GM12878 (cell line): ENCODE results near the gene SORL1. TPM values are rescaled to one million over a fixed set of nuclear protein-coding genes. Genes with fewer than 3 reads are reported as not detected.

Experiments used
- ATAC-seq: fragments of 200-7000 bp; cut with Tn5 transposase; 3 replicates; pipeline ENCODE4 v1.9.1; 2020; ENCODE audit warnings: mild to moderate bottlenecking, moderate library complexity
- BruUV-seq: library from RNA; stranded (reverse); fragments of 400-500 nt; replicated peaks from 2 replicates; lab custom pipeline; 2021; lab: Mats Ljungman, UMichigan
- CTCF ChIA-PET: fragments of 300-600 bp; sonication (Branson Sonifier 250); formaldehyde crosslinking; extraction: SDS; loops from one replicate; lab custom pipeline; 2021; ENCODE audit warnings: inconsistent platforms; lab: Yijun Ruan, JAX
- POLR2A ChIA-PET: fragments of 350-600 bp; formaldehyde crosslinking; extraction: SDS; loops from one replicate; lab custom pipeline; 2021; ENCODE audit warnings: inconsistent platforms; lab: Charles Lee
- RAD21 ChIA-PET: fragments of 300-600 bp; sonication (Branson Sonifier 250); formaldehyde crosslinking; loops from one replicate; lab custom pipeline; 2023; ENCODE audit warnings: antibody characterized with exemption; ENCODE audit not compliant: unreplicated experiment; lab: Charles Lee
- SMC1A ChIA-PET: fragments of 300-600 bp; sonication (Branson Sonifier 250); formaldehyde crosslinking; loops from one replicate; lab custom pipeline; 2023; ENCODE audit not compliant: unreplicated experiment, uncharacterized antibody; lab: Charles Lee
- DNase-seq: peaks from one replicate; pipeline ENCODE4 v3.0.0-alpha.2; 2011; ENCODE audit warnings: low read depth, low spot score
- FAIRE-seq: peaks from 3 replicates; lab custom pipeline; 2011; peaks lifted over from hg19 to GRCh38; lab: Jason Lieb, UNC
- H2AFZ ChIP-seq: 2 replicates; pipeline ENCODE4 v1.6.0; 2011; ENCODE audit warnings: low read depth, low read length, control low read depth; ENCODE audit not compliant: control insufficient read depth
- H3K27ac ChIP-seq: 2 replicates; pipeline ENCODE4 v1.5.1; 2011; ENCODE audit warnings: control low read depth; ENCODE audit not compliant: control insufficient read depth, insufficient read depth
- H3K27me3 ChIP-seq, 2 experiments: replicated peaks in 1 of 2; 2 replicates each; pipeline versions ENCODE4 v1.6.0 to v1.6.1; 2011; ENCODE audit warnings: low read length in 1 of 2; ENCODE audit not compliant: control insufficient read depth in 2 of 2, insufficient read depth in 2 of 2
- H3K36me3 ChIP-seq, 2 experiments: 2 replicates each; pipeline ENCODE4 v1.5.1; 2011; ENCODE audit warnings: low read length in 1 of 2; ENCODE audit not compliant: control insufficient read depth in 2 of 2, insufficient read depth in 2 of 2
- H3K4me1 ChIP-seq: 2 replicates; pipeline ENCODE4 v1.6.1; 2011; ENCODE audit warnings: mild to moderate bottlenecking, low read length, moderate library complexity, mixed read lengths; ENCODE audit not compliant: control insufficient read depth, insufficient read depth
- H3K4me2 ChIP-seq: 2 replicates; pipeline ENCODE4 v1.6.0; 2011; ENCODE audit warnings: control low read depth; ENCODE audit not compliant: control insufficient read depth, insufficient read depth
- H3K4me3 ChIP-seq: fragments of 200-600 bp; sonication (generic); 2 replicates; pipeline ENCODE4 v1.5.1; 2016
- H3K79me2 ChIP-seq: 2 replicates; pipeline ENCODE4 v1.6.0; 2011; ENCODE audit warnings: low read length; ENCODE audit not compliant: control insufficient read depth, insufficient read depth
- H3K9ac ChIP-seq: 2 replicates; pipeline ENCODE4 v1.8.0; 2011; ENCODE audit warnings: low read length, control low read depth, mixed read lengths; ENCODE audit not compliant: control insufficient read depth, insufficient read depth
- H3K9me3 ChIP-seq: replicated peaks from 3 replicates; pipeline ENCODE4 v1.5.1; 2011; ENCODE audit warnings: mild to moderate bottlenecking, low read length; ENCODE audit not compliant: control insufficient read depth, insufficient read depth
- H4K20me1 ChIP-seq: 2 replicates; pipeline ENCODE4 v1.6.0; 2011; ENCODE audit not compliant: control insufficient read depth, insufficient read depth
- BMI1 ChIP-seq: fragments of 450-650 bp; IDR thresholded peaks from 2 replicates; pipeline ENCODE4 v1.6.1; 2016; ENCODE audit warnings: mild to moderate bottlenecking, moderate library complexity, borderline replicate concordance
- FOXM1 ChIP-seq: IDR thresholded peaks from 2 replicates; pipeline ENCODE4 v1.6.1; 2012; ENCODE audit warnings: low read depth, mild to moderate bottlenecking, inconsistent platforms, low read length, moderate library complexity
- POLR2A ChIP-seq: IDR thresholded peaks from 2 replicates; pipeline ENCODE4 v1.6.1; 2011; ENCODE audit warnings: low read depth, mild to moderate bottlenecking, low read length
- RUNX3 ChIP-seq: IDR thresholded peaks from 2 replicates; pipeline ENCODE4 v1.6.1; 2012; ENCODE audit warnings: low read length, inconsistent platforms
- SMC3 ChIP-seq: IDR thresholded peaks from 2 replicates; pipeline ENCODE4 v1.6.1; 2011; ENCODE audit warnings: low read length, improper control_type of control experiment, borderline replicate concordance
- SRF ChIP-seq, 2 experiments: IDR thresholded peaks; 2 replicates each; pipeline ENCODE4 v1.6.1; 2011; ENCODE audit warnings: low read depth in 2 of 2, low read length in 2 of 2, mild to moderate bottlenecking in 1 of 2, moderate library complexity in 1 of 2
- ZNF622 ChIP-seq: fragments of 450-650 bp; IDR thresholded peaks from 2 replicates; pipeline ENCODE4 v1.6.1; 2017; ENCODE audit warnings: mild to moderate bottlenecking, inconsistent platforms
- WGBS: methylation state at CpG from one replicate; pipeline ENCODE4 v1.1.6; 2016; ENCODE audit warnings: low lambda C conversion rate; ENCODE audit not compliant: insufficient replicate concordance, insufficient coverage; ENCODE audit errors: missing lambda C conversion rate; 5-methylcytosine and 5-hydroxymethylcytosine counted together
- in situ Hi-C: fragments of 300-500 bp; cut with MboI; formaldehyde crosslinking; loops from 9 replicates; pipeline ENCODE4 v1.14.3; 2018; ENCODE audit warnings: mixed read lengths
- intact Hi-C: fragments of 100-400 bp; cut with micrococcal nuclease; formaldehyde crosslinking; loops from one replicate; pipeline ENCODE4 v1.14.2; 2022; ENCODE audit not compliant: unreplicated experiment
- polyA plus RNA-seq, 11 experiments: library from polyadenylated mRNA; depleted of rRNA in 4 of 11; unstranded in 6 of 11; stranded (reverse) in 5 of 11; fragments of >200 nt; fragmentation: Nextera tagmentation in 4 of 11; fragmentation: Illumina TruSeq in 1 of 11; extraction: Ambion mirVana in 4 of 11; extraction: Trizol in 1 of 11; gene quantifications; 1 replicate in 1 of 11; 2 replicates in 10 of 11; pipeline versions ENCODE4 v1.2.1 to v1.2.3, GENCODE V29; 2011 to 2016; ENCODE audit warnings: inconsistent platforms in 2 of 11, missing spikeins in 2 of 11, low read depth in 1 of 11
- total RNA-seq, 4 experiments: library from RNA; depleted of rRNA in 3 of 4; stranded (reverse); fragments of >200 nt in 3 of 4; fragmentation: Illumina TruSeq in 1 of 4; extraction: Trizol in 1 of 4; gene quantifications; 2 replicates each; pipeline versions ENCODE4 v1.2.1 to v1.2.3, GENCODE V29; 2013 to 2021

Gene SORL1
- total and polyA plus RNA-seq, 10 of the 15 experiments (the other 5 are each of a cell fraction or from before 2014, with no cell fraction given), result 20.2 to 107 (median 59.9) TPM

DNA sequence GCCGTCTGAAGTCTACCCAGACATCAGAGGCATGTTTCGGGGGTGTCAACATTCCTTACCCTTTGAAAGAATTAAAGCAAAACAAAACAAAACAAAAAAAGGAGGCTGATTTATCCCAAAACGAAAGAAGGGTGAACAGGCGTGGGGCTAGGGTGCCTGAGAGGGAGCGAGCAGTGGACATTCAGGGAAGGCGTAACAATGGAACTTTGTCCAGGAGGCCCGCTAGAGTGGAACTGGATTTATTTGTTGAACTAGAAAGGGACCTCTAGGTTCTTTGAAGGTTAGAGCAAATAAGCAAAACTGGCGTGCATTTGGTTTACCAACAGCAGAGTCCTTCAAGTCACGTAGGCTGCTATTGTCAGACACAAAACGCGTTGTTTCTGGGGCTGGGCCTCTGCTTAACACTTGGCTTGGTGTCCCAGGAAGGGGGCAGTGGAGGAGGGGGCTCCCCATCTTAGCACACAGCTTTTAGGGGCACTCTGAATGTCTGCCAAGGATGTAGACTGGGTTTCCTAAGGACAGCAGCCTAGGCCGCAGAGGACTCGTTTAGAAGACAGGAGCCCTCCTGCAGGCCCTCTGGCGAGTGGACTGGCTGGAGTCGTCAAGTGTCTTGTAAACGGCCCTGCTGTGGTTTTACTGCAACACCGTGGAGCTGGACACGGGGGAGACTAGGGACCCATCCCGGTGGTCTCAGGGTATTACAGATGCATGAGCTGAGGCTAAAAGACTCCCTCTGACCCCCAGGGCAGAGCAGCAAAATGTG is 204.4 kb downstream of the SORL1 start:
- no peaks in the 10 kb centered on the region for H3K79me2 ChIP-seq
- CTCF ChIA-PET, result interaction anchor here (0.8 to 6.3 kb wide), 7 partner anchors 10 to 547 kb away, joined by 3 to 46 read pairs (median 5); no protein-coding TSS in a partner anchor
- H3K27me3 ChIP-seq, result no peaks in the 10 kb centered on the region
- no peaks in the 10 kb centered on the region for H3K9me3 ChIP-seq
- TF ChIP-seq RUNX3 (no peak), FOXM1 (peak; percentile 11; the same call in 1 of the 2 replicates), ZNF622 (no peak), POLR2A (no peak), SRF (IDR thresholded peaks at IDR 0.05; ENCODE audit: low read depth in 2 of 2, low read length in 2 of 2) (no peak), SMC3 (no peak), BMI1 (0 out of 2 replicates have a peak, but pooled peaks have one; percentile 38)
- intact Hi-C loops (loop anchor here (1.0 to 10.0 kb wide), 2 partner anchors 308 to 547 kb away; no protein-coding TSS in a partner anchor), in situ Hi-C loops (loop anchor here (5.0 kb wide), 1 partner anchor 851 kb away; no protein-coding TSS in a partner anchor)
- H3K9ac ChIP-seq, result no peak overlapping the region
- POLR2A ChIA-PET, result no interaction called here
- H3K4me3 ChIP-seq, result peak overlapping the region; percentile 62; the same call in 1 of the 2 replicates
- H3K4me1 ChIP-seq, result peaks cover 3% of the 10 kb centered on the region
- 61% methylated on average over 19 of the region's 19 CpGs for WGBS
- FAIRE-seq, result no peak
- SMC1A ChIA-PET, result interaction anchor here (1.8 kb wide), 1 partner anchor 546 kb away, joined by 10 read pairs; no protein-coding TSS in a partner anchor
- RAD21 ChIA-PET, result no interaction called here
- H2AFZ ChIP-seq, result peak overlapping the region; percentile 43
- no peaks in the 10 kb centered on the region for H4K20me1 ChIP-seq
- no peaks in the 10 kb centered on the region for H3K36me3 ChIP-seq
- H3K27ac ChIP-seq, result no peak overlapping the region
- ATAC-seq, result no peak
- H3K4me2 ChIP-seq, result peak overlapping the region; percentile 93
- DNase-seq, result no peak
- BruUV-seq, result no TSS peak
